ENCODE measurements around the gene ADA. TPM values are rescaled to one million over a fixed set of nuclear protein-coding genes. Genes with fewer than 3 reads are reported as not detected.
A peak's percentile ranks its signal among the peaks of the same experiment; 100 is the strongest.

The ADA gene
- total and polyA plus RNA-seq, 2 of the 13 experiments (the other 11 are each of a cell fraction or from before 2014, with no cell fraction given): 2.5 to 11.3 TPM

DNA sequence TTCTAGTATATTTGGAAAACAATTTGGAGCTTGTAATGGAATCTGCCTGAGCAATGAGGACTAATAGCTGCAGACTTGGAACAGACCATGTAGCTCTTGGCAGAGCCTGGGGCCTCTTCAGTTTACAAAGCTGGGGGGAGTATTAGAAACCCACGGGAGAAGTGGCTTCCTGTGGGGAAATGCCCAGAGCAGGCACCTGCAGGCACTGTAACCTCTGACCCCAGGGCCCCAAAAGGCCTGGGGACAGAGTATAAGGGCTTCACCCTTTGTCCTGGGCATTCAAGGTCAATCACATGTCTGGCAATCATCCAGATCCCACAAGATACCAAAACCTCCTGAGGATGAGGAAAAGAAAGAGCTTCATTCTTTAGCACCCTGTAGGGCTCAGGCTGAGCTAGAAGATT, 49.7 kb downstream of the ADA start (continued):
- TF ChIP-seq RBM39 (IDR thresholded peaks at IDR 0.05; ENCODE audit: low read depth, low read length, poor library complexity, severe bottlenecking) (no peak), HNF4G (IDR thresholded peaks at IDR 0.05; ENCODE audit: borderline replicate concordance, low read depth, low read length) (peak; percentile 24; the same call in 1 of the 2 replicates), HNF4G (CRISPR knock-in tag; IDR thresholded peaks at IDR 0.05; ENCODE audit: borderline replicate concordance, low read depth) (no peak), NFKB2 (CRISPR knock-in tag; IDR thresholded peaks at IDR 0.05; ENCODE audit: borderline replicate concordance) (no peak), SKI (IDR thresholded peaks at IDR 0.05; ENCODE audit: partially characterized antibody) (no peak), ZFP36L2 (CRISPR knock-in tag; IDR thresholded peaks at IDR 0.05) (no peak), SAFB2 (CRISPR knock-in tag; IDR thresholded peaks at IDR 0.05; ENCODE audit: borderline replicate concordance, low read depth) (no peak), ZNF724P (CRISPR knock-in tag; IDR thresholded peaks at IDR 0.05; ENCODE audit: borderline replicate concordance) (no peak), SALL1 (CRISPR knock-in tag; IDR thresholded peaks at IDR 0.05) (no peak), ZNF207 (IDR thresholded peaks at IDR 0.05; ENCODE audit: borderline replicate concordance) (no peak), E2F5 (CRISPR knock-in tag; conservative IDR thresholded peaks at IDR 0.05) (no peak), KLF11 (CRISPR knock-in tag; IDR thresholded peaks at IDR 0.05) (no peak), ZNF331 (CRISPR knock-in tag; IDR thresholded peaks at IDR 0.05) (no peak), ZBTB7A (CRISPR knock-in tag; IDR thresholded peaks at IDR 0.05) (no peak), EP300 (IDR thresholded peaks at IDR 0.05; ENCODE audit: low read depth in 2 of 2, low read length in 2 of 2) (peak in 1 of 2 experiments; percentile 18; a peak in 1 of 4 replicates), EP300 (CRISPR knock-in tag; IDR thresholded peaks at IDR 0.05; ENCODE audit: borderline replicate concordance) (no peak), NR2C2 (CRISPR knock-in tag; IDR thresholded peaks at IDR 0.05; ENCODE audit: borderline replicate concordance) (peak; percentile 83), ZNF816 (CRISPR knock-in tag; IDR thresholded peaks at IDR 0.05; ENCODE audit: borderline replicate concordance) (no peak), NR3C1 (CRISPR knock-in tag; IDR thresholded peaks at IDR 0.05) (no peak), ATF3 (CRISPR knock-in tag; IDR thresholded peaks at IDR 0.05) (no peak), RARA (CRISPR knock-in tag; IDR thresholded peaks at IDR 0.05) (0 out of 2 replicates have a peak, but pooled peaks have one; percentile 24)
- TF ChIP-seq, protein P1, sequence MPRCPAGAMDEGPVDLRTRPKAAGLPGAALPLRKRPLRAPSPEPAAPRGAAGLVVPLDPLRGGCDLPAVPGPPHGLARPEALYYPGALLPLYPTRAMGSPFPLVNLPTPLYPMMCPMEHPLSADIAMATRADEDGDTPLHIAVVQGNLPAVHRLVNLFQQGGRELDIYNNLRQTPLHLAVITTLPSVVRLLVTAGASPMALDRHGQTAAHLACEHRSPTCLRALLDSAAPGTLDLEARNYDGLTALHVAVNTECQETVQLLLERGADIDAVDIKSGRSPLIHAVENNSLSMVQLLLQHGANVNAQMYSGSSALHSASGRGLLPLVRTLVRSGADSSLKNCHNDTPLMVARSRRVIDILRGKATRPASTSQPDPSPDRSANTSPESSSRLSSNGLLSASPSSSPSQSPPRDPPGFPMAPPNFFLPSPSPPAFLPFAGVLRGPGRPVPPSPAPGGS (CRISPR knock-in tag; IDR thresholded peaks at IDR 0.05): 0 out of 2 replicates have a peak, but pooled peaks have one; percentile 15
- TF ChIP-seq, protein P2, sequence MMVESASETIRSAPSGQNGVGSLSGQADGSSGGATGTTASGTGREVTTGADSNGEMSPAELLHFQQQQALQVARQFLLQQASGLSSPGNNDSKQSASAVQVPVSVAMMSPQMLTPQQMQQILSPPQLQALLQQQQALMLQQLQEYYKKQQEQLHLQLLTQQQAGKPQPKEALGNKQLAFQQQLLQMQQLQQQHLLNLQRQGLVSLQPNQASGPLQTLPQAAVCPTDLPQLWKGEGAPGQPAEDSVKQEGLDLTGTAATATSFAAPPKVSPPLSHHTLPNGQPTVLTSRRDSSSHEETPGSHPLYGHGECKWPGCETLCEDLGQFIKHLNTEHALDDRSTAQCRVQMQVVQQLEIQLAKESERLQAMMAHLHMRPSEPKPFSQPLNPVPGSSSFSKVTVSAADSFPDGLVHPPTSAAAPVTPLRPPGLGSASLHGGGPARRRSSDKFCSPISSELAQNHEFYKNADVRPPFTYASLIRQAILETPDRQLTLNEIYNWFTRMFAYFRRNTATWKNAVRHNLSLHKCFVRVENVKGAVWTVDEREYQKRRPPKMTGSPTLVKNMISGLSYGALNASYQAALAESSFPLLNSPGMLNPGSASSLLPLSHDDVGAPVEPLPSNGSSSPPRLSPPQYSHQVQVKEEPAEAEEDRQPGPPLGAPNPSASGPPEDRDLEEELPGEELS (CRISPR knock-in tag; IDR thresholded peaks at IDR 0.05): no peak

Data from HepG2 (cell line).